Epithelial cell of proximal tubule (primary cell): ENCODE results near the gene NCR2. TPM values are rescaled to one million over a fixed set of nuclear protein-coding genes. Genes with fewer than 3 reads are reported as not detected.

Experiments
- DNase-seq: peaks from one replicate; pipeline ENCODE4 v3.0.0-alpha.2; 2011; ENCODE audit warnings: low read depth
- H3K4me3 ChIP-seq: 2 replicates; pipeline ENCODE4 v1.5.1; 2011; ENCODE audit warnings: low read depth, mild to moderate bottlenecking, low read length
- total RNA-seq: library from RNA; depleted of rRNA; stranded (reverse); fragments of >200 nt; gene quantifications from 2 replicates; pipeline ENCODE4 v1.2.3, GENCODE V29; 2015
- TF ChIP-seq, protein P1 (sequence below): conservative IDR thresholded peaks from 2 replicates; pipeline ENCODE4 v1.5.1; 2012; ENCODE audit warnings: low read depth, mild to moderate bottlenecking, low read length

NCR2 gene
- total RNA-seq, 1 donor from 2014 or later, result not detected

DNA sequence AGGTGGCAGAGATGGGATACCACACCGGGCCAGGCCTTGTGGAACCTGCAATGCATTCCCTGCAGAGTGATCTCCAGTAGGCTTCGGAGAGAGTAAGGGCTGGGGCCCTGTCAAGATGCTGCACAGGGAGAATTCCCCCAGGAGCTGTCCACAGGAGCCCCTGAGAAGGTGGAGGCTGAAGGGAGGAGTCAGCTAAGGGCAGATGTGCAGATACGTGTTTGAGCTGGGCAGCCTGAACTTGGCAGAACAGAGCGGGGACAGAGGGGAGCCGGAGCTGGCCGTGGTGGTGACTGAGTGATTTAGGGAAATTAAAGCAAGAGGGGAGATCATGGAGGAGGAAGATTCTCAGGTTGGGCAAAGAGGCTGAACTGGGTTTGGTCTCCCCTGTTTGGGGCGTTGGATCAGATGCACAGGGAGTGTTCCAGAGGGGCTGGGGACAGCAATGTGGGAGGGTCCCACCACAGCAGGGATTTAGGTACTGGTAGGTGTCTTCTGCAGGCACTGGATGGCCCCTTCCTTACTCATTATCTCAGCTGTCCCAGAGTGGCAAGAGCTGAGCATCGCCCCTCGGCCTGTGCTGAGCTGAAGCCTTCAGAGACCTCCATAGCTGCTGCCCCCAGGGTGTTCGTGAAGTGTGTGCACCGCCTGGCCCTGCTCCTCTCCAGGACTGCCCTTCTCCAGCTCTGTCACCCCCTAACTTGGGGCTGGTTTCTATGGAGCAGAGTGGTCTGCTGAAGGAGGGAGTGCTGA is 3.8 kb upstream of the NCR2 start:
- TF ChIP-seq, protein P1, sequence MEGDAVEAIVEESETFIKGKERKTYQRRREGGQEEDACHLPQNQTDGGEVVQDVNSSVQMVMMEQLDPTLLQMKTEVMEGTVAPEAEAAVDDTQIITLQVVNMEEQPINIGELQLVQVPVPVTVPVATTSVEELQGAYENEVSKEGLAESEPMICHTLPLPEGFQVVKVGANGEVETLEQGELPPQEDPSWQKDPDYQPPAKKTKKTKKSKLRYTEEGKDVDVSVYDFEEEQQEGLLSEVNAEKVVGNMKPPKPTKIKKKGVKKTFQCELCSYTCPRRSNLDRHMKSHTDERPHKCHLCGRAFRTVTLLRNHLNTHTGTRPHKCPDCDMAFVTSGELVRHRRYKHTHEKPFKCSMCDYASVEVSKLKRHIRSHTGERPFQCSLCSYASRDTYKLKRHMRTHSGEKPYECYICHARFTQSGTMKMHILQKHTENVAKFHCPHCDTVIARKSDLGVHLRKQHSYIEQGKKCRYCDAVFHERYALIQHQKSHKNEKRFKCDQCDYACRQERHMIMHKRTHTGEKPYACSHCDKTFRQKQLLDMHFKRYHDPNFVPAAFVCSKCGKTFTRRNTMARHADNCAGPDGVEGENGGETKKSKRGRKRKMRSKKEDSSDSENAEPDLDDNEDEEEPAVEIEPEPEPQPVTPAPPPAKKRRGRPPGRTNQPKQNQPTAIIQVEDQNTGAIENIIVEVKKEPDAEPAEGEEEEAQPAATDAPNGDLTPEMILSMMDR, result no peak
- DNase-seq, result no peak
- H3K4me3 ChIP-seq, result no peak overlapping the region

DNA sequence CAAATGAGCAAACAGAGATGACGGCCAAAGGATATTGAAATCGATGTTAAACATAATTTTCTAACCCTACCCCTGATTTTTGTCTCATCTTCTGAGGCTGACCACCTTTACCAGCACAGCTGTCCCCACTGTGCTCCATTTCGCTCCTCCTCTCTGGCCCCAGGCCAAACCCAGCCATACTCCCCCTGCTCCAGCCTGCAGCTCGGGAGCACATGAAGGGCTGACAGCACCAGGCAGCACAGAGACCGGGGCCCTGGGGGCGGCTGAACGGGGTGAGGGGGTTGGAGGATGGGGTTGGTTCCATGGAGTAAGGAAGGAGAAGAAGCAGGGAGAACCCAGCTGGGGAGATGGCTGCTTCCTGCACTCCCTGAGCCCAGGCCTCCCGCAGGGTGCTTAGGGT is 3.2 kb upstream of the NCR2 start:
- DNase-seq, result no peak
- no peak overlapping the region for H3K4me3 ChIP-seq
- TF ChIP-seq, protein P1, result no peak

DNA sequence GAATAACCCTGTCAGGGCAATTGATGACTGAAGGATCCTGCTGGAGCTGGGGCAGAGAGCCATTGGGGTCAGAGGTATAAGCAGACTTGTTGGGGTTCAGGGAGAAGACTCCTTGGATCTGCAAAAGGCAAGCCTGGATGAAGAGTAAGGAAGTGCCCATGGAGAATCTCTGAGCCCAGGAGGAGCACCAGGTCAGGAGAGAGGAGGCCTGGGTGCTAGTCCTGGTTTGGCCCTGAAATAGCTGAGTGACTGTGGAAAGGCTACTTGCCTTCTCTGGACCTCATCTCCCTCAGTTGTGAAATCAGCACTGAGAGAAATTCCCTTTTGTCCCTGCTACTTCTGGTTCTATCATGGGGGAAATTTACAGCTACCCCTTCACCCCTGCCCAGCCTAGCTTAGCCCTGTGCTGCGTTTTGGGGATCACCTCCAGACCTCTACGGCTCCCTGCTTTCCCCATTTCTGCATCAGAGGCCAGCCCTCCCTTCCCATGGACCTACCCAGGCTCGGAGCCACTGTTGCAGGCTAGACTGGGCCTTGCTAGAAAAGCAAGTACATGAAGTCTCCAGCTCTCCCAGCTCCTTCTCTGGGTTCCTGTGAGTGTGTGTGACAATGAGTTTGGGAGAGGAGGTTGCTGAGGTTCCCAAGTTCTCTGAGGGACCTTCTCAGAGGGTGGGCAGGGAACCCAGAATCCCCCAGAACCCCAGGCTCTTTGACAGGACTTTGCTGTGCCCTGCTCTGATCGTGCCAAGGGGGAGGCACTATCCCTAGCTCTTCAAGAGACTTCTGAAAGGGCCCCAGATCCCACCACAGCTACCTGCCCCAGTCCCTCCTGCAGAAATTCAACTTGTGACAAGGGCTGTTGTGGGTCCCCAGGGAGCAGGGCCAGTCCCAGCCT is 2.3 kb upstream of the NCR2 start:
- DNase-seq, result no peak
- H3K4me3 ChIP-seq, result no peak overlapping the region
- TF ChIP-seq, protein P1, result no peak

DNA sequence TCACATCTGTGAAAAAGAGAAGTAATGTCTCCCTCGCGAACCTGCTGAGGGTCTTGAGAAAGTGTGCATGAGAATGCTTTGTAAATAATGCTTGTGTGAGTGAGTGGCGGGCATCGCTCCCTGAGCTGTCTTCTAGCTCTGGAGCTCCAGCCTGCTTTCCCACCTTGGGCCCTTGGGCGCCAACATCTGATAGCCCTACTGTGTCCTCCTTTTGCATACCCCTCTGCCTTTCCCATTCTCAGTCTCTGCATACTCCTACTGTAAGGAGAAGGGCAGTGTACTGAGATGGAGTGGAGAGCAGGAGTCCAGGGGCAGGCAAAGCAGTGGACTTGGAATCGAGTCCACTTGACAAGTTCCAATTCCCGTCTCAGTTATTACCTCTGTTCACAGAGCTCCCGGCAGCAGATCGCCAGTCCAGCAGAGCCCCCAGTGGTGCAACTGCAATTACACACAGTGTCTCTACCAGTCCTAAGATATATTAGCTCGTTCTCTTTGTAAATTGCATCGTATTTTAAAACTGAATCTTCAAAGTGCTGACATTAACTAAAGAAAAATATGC is 847 bp upstream of the NCR2 start:
- H3K4me3 ChIP-seq, result no peak overlapping the region
- no peak for DNase-seq
- TF ChIP-seq, protein P1, result no peak

DNA sequence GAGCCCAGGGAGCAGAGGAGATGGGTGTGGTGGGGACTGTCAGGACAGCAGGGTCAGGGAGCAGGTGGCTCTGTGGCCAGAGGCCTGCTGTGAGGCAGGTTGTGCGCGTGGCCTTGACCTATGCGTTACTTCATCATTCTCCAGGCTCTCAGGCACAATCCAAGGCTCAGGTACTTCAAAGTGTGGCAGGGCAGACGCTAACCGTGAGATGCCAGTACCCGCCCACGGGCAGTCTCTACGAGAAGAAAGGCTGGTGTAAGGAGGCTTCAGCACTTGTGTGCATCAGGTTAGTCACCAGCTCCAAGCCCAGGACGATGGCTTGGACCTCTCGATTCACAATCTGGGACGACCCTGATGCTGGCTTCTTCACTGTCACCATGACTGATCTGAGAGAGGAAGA is 535 bp downstream of the NCR2 start:
- TF ChIP-seq, protein P1, result no peak
- no peak for DNase-seq

DNA sequence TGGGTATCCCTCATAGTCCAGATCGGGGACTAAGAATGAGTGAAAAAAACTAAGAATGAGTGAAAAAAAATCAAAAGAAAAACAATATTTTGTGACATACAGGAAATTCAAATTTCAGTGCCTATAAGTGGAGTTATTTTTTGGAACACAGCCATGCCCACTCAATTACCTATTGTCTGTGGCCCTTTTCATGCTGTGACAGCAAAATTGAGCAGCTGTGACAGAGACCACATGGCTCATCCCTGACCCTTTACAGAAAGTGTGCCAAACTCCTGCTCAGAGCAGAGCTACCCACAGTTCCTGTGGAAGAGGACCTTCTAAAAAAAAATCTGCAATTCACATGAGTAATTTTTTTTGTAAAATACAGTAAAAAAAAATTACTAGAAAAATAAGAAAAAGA is 1.4 kb downstream of the NCR2 start:
- TF ChIP-seq, protein P1, result no peak
- no peak for DNase-seq
- no peak overlapping the region for H3K4me3 ChIP-seq

More for the DNA sequence above, 535 bp downstream of the NCR2 start:
- no peak overlapping the region for H3K4me3 ChIP-seq
